ENCODE measurements around the gene MTPN. TPM values are rescaled to one million over a fixed set of nuclear protein-coding genes. Genes with fewer than 3 reads are reported as not detected.

The MTPN gene
- total RNA-seq, 1 donor from 2014 or later = 114 TPM

DNA sequence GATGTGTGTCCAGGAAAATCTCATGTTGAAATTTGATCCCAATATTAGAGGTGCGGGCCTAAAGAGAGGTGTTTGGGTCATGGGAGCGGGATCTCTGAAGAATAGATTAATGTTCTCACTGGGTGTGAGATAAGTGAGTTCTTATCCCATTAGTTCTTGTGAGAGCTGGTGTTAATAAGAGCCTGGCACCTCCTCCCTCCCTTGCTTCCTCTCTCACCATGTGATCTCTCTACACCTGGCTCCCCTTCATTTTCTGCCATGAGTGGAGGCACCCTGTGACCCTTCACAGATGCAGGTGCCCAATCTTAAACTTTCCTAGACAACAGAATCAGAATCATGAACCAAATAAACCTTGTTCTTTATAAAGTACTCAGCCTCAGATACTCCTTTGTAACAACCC lies 19.5 kb downstream of the MTPN start:
- Mint-ChIP-seq H3K27me3 (ENCODE audit: low read depth) (no peaks in the 10 kb centered on the region), H3K4me1 (peaks cover 19% of the 10 kb centered on the region), H3K4me3 (no peak overlapping the region), H3K9me3 (no peaks in the 10 kb centered on the region), H3K27ac (no peak overlapping the region), H3K36me3 (peaks cover 22% of the 10 kb centered on the region)
- TF ChIP-seq, protein P1, sequence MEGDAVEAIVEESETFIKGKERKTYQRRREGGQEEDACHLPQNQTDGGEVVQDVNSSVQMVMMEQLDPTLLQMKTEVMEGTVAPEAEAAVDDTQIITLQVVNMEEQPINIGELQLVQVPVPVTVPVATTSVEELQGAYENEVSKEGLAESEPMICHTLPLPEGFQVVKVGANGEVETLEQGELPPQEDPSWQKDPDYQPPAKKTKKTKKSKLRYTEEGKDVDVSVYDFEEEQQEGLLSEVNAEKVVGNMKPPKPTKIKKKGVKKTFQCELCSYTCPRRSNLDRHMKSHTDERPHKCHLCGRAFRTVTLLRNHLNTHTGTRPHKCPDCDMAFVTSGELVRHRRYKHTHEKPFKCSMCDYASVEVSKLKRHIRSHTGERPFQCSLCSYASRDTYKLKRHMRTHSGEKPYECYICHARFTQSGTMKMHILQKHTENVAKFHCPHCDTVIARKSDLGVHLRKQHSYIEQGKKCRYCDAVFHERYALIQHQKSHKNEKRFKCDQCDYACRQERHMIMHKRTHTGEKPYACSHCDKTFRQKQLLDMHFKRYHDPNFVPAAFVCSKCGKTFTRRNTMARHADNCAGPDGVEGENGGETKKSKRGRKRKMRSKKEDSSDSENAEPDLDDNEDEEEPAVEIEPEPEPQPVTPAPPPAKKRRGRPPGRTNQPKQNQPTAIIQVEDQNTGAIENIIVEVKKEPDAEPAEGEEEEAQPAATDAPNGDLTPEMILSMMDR (IDR thresholded peaks at IDR 0.05; ENCODE audit: unreplicated experiment) = no peak
- no peak for DNase-seq (ENCODE audit: low spot score in 2 of 2, unreplicated experiment in 2 of 2)

- Mint-ChIP-seq H3K4me1 (peaks cover 14% of the 10 kb centered on the region), H3K36me3 (peaks cover 23% of the 10 kb centered on the region), H3K27me3 (ENCODE audit: low read depth) (no peaks in the 10 kb centered on the region), H3K4me3 (no peak overlapping the region), H3K9me3 (no peaks in the 10 kb centered on the region), H3K27ac (no peak overlapping the region)
- DNase-seq (ENCODE audit: low spot score in 2 of 2, unreplicated experiment in 2 of 2) = no peak
- TF ChIP-seq, protein P1 (IDR thresholded peaks at IDR 0.05; ENCODE audit: unreplicated experiment) = no peak
These were observed 20.8 kb downstream of the MTPN start for GRCh38 chr7:135956393-135956792.

- peaks cover 32% of the 10 kb centered on the region for H3K36me3 Mint-ChIP-seq
- peaks cover 11% of the 10 kb centered on the region for H3K4me1 Mint-ChIP-seq
- no peak overlapping the region for H3K27ac Mint-ChIP-seq
- no peak overlapping the region for H3K4me3 Mint-ChIP-seq
- no peaks in the 10 kb centered on the region for H3K27me3 Mint-ChIP-seq (ENCODE audit: low read depth)
- TF ChIP-seq, protein P1 (IDR thresholded peaks at IDR 0.05; ENCODE audit: unreplicated experiment) = no peak
- DNase-seq (ENCODE audit: low spot score in 2 of 2, unreplicated experiment in 2 of 2) = no peak
- H3K9me3 Mint-ChIP-seq = no peaks in the 10 kb centered on the region
These were observed 26.2 kb downstream of the MTPN start for GRCh38 chr7:135950972-135951371.

- Mint-ChIP-seq H3K9me3 (no peaks in the 10 kb centered on the region), H3K27ac (no peak overlapping the region), H3K4me1 (peaks cover 11% of the 10 kb centered on the region), H3K27me3 (ENCODE audit: low read depth) (no peaks in the 10 kb centered on the region), H3K4me3 (no peak overlapping the region), H3K36me3 (peaks cover 31% of the 10 kb centered on the region)
- DNase-seq (ENCODE audit: low spot score in 2 of 2, unreplicated experiment in 2 of 2) = no peak
- TF ChIP-seq, protein P1 (IDR thresholded peaks at IDR 0.05; ENCODE audit: unreplicated experiment) = no peak
These were observed 26.7 kb downstream of the MTPN start for GRCh38 chr7:135950429-135950828.

GRCh38 chr7:135946289-135947055 lies 30.7 kb downstream of the MTPN start:
- peaks cover 22% of the 10 kb centered on the region for H3K36me3 Mint-ChIP-seq
- no peak for DNase-seq (ENCODE audit: low spot score in 2 of 2, unreplicated experiment in 2 of 2)
- peak overlapping the region; percentile 7 for H3K27ac Mint-ChIP-seq
- no peak overlapping the region for H3K4me3 Mint-ChIP-seq
- H3K4me1 Mint-ChIP-seq = peaks cover 29% of the 10 kb centered on the region
- H3K9me3 Mint-ChIP-seq = no peaks in the 10 kb centered on the region
- TF ChIP-seq, protein P1 (IDR thresholded peaks at IDR 0.05; ENCODE audit: unreplicated experiment) = no peak
- H3K27me3 Mint-ChIP-seq (ENCODE audit: low read depth) = no peaks in the 10 kb centered on the region

Data from mesothelial cell of epicardium (in vitro differentiated cells).